Stimulated activated CD8-positive, alpha-beta memory T cell treated with anti-CD3 and anti-CD28 coated beads, Interleukin-12 subunit alpha, Interleukin-12 subunit beta, amount 100 ng/mL, for 24 hours (primary cell): ENCODE measurements around the gene RPS27A.
"Not testable (repeated sequence)": the region's sequence is repeated elsewhere in the genome, so short reads cannot be mapped to it uniquely, and the experiment has no call there.

Experiments used
- DNase-seq: peaks from one replicate; pipeline ENCODE4 v3.0.0-alpha.2; 2020; ENCODE audit errors: extremely low read depth

Gene RPS27A

GRCh38 chr2:55232084-55232862, at the start of gene RPS27A, which contains the start of gene CLHC1:
Gene RPS27A (plus strand): TSS chr2:55232688. CDS start chr2:55232825, 137 bp downstream.
Gene CLHC1 (minus strand): TSS chr2:55232293. CDS start chr2:55222411, 9,882 bp downstream.
- peak; percentile 82 for DNase-seq

- not testable (repeated sequence) for DNase-seq
Observed at GRCh38 chr2:55186837-55187236, 45.7 kb upstream of the RPS27A start.

- not testable (repeated sequence) for DNase-seq
Observed at GRCh38 chr2:55191888-55192287, 40.6 kb upstream of the RPS27A start.

GRCh38 chr2:55196526-55196925, 36.0 kb upstream of the RPS27A start:
- DNase-seq, result no peak

GRCh38 chr2:55200416-55200815, 32.1 kb upstream of the RPS27A start:
- DNase-seq, result no peak

GRCh38 chr2:55204536-55204935, 28.0 kb upstream of the RPS27A start:
- no peak for DNase-seq

- no peak for DNase-seq
Observed at GRCh38 chr2:55204950-55205349, 27.5 kb upstream of the RPS27A start.

- no peak for DNase-seq
Observed at GRCh38 chr2:55213822-55214221, 18.7 kb upstream of the RPS27A start.

- DNase-seq, result no peak
Observed at GRCh38 chr2:55223958-55224760, 8.3 kb upstream of the RPS27A start.

GRCh38 chr2:55224761-55225261, 7.7 kb upstream of the RPS27A start:
- DNase-seq, result no peak

GRCh38 chr2:55225481-55226020, 6.9 kb upstream of the RPS27A start:
- DNase-seq, result no peak

- not testable (repeated sequence) for DNase-seq
Observed at GRCh38 chr2:55227437-55228225, 4.9 kb upstream of the RPS27A start.

GRCh38 chr2:55228226-55228563, 4.3 kb upstream of the RPS27A start:
- no peak for DNase-seq

GRCh38 chr2:55229221-55229620, 3.3 kb upstream of the RPS27A start:
- DNase-seq, result no peak

- DNase-seq, result no peak
Observed at GRCh38 chr2:55230551-55230950, 1.9 kb upstream of the RPS27A start.

- no peak for DNase-seq
Observed at GRCh38 chr2:55231546-55232083, 873 bp upstream of the RPS27A start.

- DNase-seq, result no peak
Observed at GRCh38 chr2:55232863-55233657, 572 bp downstream of the RPS27A start.

- DNase-seq, result no peak
Observed at GRCh38 chr2:55233658-55233940, 1.1 kb downstream of the RPS27A start.

GRCh38 chr2:55235724-55236538, 3.4 kb downstream of the RPS27A start:
- DNase-seq, result no peak

GRCh38 chr2:55236992-55237543, 4.6 kb downstream of the RPS27A start:
- no peak for DNase-seq
